Measurements from ENCODE around the gene RETREG3.

RETREG3 gene

GRCh38 chr17:42609182-42609813 is at the start of gene RETREG3, which contains the start of gene TUBG1:
TSS of gene RETREG3 (minus strand) at chr17:42609374. CDS start at chr17:42609324, 50 bp downstream.
TSS of gene TUBG1 (plus strand) at chr17:42609683. CDS start at chr17:42609738, 55 bp downstream.
- H2AFZ ChIP-seq (ENCODE audit: low read depth, low read length, severe bottlenecking), result peak within 1 kb of the TSS; percentile 60
- no peak for TF ChIP-seq CTCF (IDR thresholded peaks at IDR 0.05; ENCODE audit: insufficient read depth, low read length, poor library complexity, severe bottlenecking)
- no peak for TF ChIP-seq EZH2phosphoT487 (conservative IDR thresholded peaks at IDR 0.05; ENCODE audit: low read length)
- H4K20me1 ChIP-seq (ENCODE audit: low read depth, low read length), result no peaks in the 10 kb centered on the region
- H3K4me2 ChIP-seq (ENCODE audit: low read depth, low read length, poor library complexity, severe bottlenecking), result peak within 1 kb of the TSS; percentile 77
- H3K27me3 ChIP-seq (ENCODE audit: low read length), result no peaks in the 10 kb centered on the region
- peak within 1 kb of the TSS; percentile 93 for H3K9ac ChIP-seq (ENCODE audit: low read length)
- H3K79me2 ChIP-seq (ENCODE audit: insufficient read depth, low read length), result peaks cover 62% of the 10 kb centered on the region
- H3K36me3 ChIP-seq (ENCODE audit: low read length), result 0 out of 2 replicates have a peak, but pooled peaks cover 7% of the 10 kb centered on the region
- H3K4me3 ChIP-seq (ENCODE audit: insufficient read depth, low read length, poor library complexity, severe bottlenecking), result peak within 1 kb of the TSS; percentile 94
- H3K9me3 ChIP-seq (ENCODE audit: insufficient read depth, low read length), result no peaks in the 10 kb centered on the region
- peak within 1 kb of the TSS; percentile 65 for H3K27ac ChIP-seq (ENCODE audit: low read depth, low read length)
- no peaks in the 10 kb centered on the region for H3K9me2 ChIP-seq (replicated peaks; ENCODE audit: insufficient read depth, low read length)
- H3F3A ChIP-seq (ENCODE audit: insufficient read depth), result no peaks in the 10 kb centered on the region

- H2AFZ ChIP-seq (ENCODE audit: low read depth, low read length, severe bottlenecking), result no peak overlapping the region
Observed at GRCh38 chr17:42657824-42658588, 48.8 kb upstream of the RETREG3 start.

GRCh38 chr17:42655528-42655927 is 46.4 kb upstream of the RETREG3 start:
- no peak overlapping the region for H3K4me2 ChIP-seq (ENCODE audit: low read depth, low read length, poor library complexity, severe bottlenecking)
- H3K4me3 ChIP-seq (ENCODE audit: insufficient read depth, low read length, poor library complexity, severe bottlenecking), result no peak overlapping the region
- H4K20me1 ChIP-seq (ENCODE audit: low read depth, low read length), result no peaks in the 10 kb centered on the region
- H3K27me3 ChIP-seq (ENCODE audit: low read length), result no peaks in the 10 kb centered on the region
- H3K9me2 ChIP-seq (replicated peaks; ENCODE audit: insufficient read depth, low read length), result no peaks in the 10 kb centered on the region
- H2AFZ ChIP-seq (ENCODE audit: low read depth, low read length, severe bottlenecking), result no peak overlapping the region
- no peaks in the 10 kb centered on the region for H3K36me3 ChIP-seq (ENCODE audit: low read length)
- no peak for TF ChIP-seq EZH2phosphoT487 (conservative IDR thresholded peaks at IDR 0.05; ENCODE audit: low read length)
- no peaks in the 10 kb centered on the region for H3K9me3 ChIP-seq (ENCODE audit: insufficient read depth, low read length)
- H3F3A ChIP-seq (ENCODE audit: insufficient read depth), result no peaks in the 10 kb centered on the region
- H3K9ac ChIP-seq (ENCODE audit: low read length), result no peak overlapping the region
- H3K79me2 ChIP-seq (ENCODE audit: insufficient read depth, low read length), result no peaks in the 10 kb centered on the region
- H3K27ac ChIP-seq (ENCODE audit: low read depth, low read length), result no peak overlapping the region

More at GRCh38 chr17:42657824-42658588, 48.8 kb upstream of the RETREG3 start:
- no peaks in the 10 kb centered on the region for H3K9me2 ChIP-seq (replicated peaks; ENCODE audit: insufficient read depth, low read length)
- peak overlapping the region; percentile 61 for H3K4me2 ChIP-seq (ENCODE audit: low read depth, low read length, poor library complexity, severe bottlenecking)
- H3K36me3 ChIP-seq (ENCODE audit: low read length), result no peaks in the 10 kb centered on the region
- no peak for TF ChIP-seq CTCF (IDR thresholded peaks at IDR 0.05; ENCODE audit: insufficient read depth, low read length, poor library complexity, severe bottlenecking)
- TF ChIP-seq EZH2phosphoT487 (conservative IDR thresholded peaks at IDR 0.05; ENCODE audit: low read length), result no peak
- H4K20me1 ChIP-seq (ENCODE audit: low read depth, low read length), result no peaks in the 10 kb centered on the region
- H3K27me3 ChIP-seq (ENCODE audit: low read length), result no peaks in the 10 kb centered on the region
- no peaks in the 10 kb centered on the region for H3K9me3 ChIP-seq (ENCODE audit: insufficient read depth, low read length)
- no peaks in the 10 kb centered on the region for H3K79me2 ChIP-seq (ENCODE audit: insufficient read depth, low read length)
- no peak overlapping the region for H3K9ac ChIP-seq (ENCODE audit: low read length)
- no peaks in the 10 kb centered on the region for H3F3A ChIP-seq (ENCODE audit: insufficient read depth)
- no peak overlapping the region for H3K4me3 ChIP-seq (ENCODE audit: insufficient read depth, low read length, poor library complexity, severe bottlenecking)
- no peak overlapping the region for H3K27ac ChIP-seq (ENCODE audit: low read depth, low read length)

Data from SU-DHL-6 (cell line).